Caco-2 (cell line): Measurements from ENCODE around the gene TMEM74B. TPM values are rescaled to one million over a fixed set of nuclear protein-coding genes. Genes with fewer than 3 reads are reported as not detected.

Experiments
- BruUV-seq: library from RNA; stranded (reverse); fragments of 400-500 nt; replicated peaks from 2 replicates; lab custom pipeline; 2021; lab: Mats Ljungman, UMichigan
- CTCF ChIA-PET: fragments of 300-600 bp; sonication (Branson Sonifier 250); formaldehyde crosslinking; loops from one replicate; lab custom pipeline; 2022; ENCODE audit warnings: antibody characterized with exemption; lab: Charles Lee
- POLR2A ChIA-PET: fragments of 300-600 bp; sonication (Branson Sonifier 250); formaldehyde crosslinking; loops from one replicate; lab custom pipeline; 2022; ENCODE audit warnings: antibody characterized with exemption; lab: Charles Lee
- DNase-seq, 2 experiments: peaks; one replicate each; pipeline versions ENCODE4 v3.0.0 to v3.0.0-alpha.2; 2020 to 2022
- H3K27me3 ChIP-seq: replicated peaks from 2 replicates; pipeline ENCODE4 v1.6.0; 2011; ENCODE audit warnings: low read length; ENCODE audit not compliant: control insufficient read depth, insufficient read depth
- H3K36me3 ChIP-seq: 2 replicates; pipeline ENCODE4 v1.5.1; 2011; ENCODE audit warnings: low read length; ENCODE audit not compliant: control insufficient read depth, insufficient read depth
- H3K4me1 ChIP-seq: fragments of 250-450 bp; sonication (Bioruptor Pico); 2 replicates; pipeline ENCODE4 v1.5.1; 2020; ENCODE audit warnings: mild to moderate bottlenecking
- H3K4me3 ChIP-seq: 2 replicates; pipeline ENCODE4 v1.5.1; 2011; ENCODE audit warnings: low read depth, mild to moderate bottlenecking, control low read depth, low read length
- H3K9me3 ChIP-seq: fragments of 250-450 bp; sonication (Bioruptor Pico); 2 replicates; pipeline ENCODE4 v1.5.1; 2020; ENCODE audit warnings: mild to moderate bottlenecking, moderate library complexity
- H3K27ac Mint-ChIP-seq: one replicate; pipeline ENCODE4 v1.8.0; 2022; ENCODE audit warnings: mixed read lengths; ENCODE audit not compliant: unreplicated experiment
- H3K27me3 Mint-ChIP-seq: one replicate; pipeline ENCODE4 v1.8.0; 2022; ENCODE audit warnings: mixed read lengths; ENCODE audit not compliant: insufficient read depth, unreplicated experiment
- H3K36me3 Mint-ChIP-seq: one replicate; pipeline ENCODE4 v1.8.0; 2022; ENCODE audit warnings: mild to moderate bottlenecking, mixed read lengths; ENCODE audit not compliant: insufficient read depth, unreplicated experiment
- H3K4me1 Mint-ChIP-seq: one replicate; pipeline ENCODE4 v1.8.0; 2022; ENCODE audit warnings: low read depth, mixed read lengths; ENCODE audit not compliant: unreplicated experiment
- H3K4me3 Mint-ChIP-seq: one replicate; pipeline ENCODE4 v1.8.0; 2022; ENCODE audit warnings: mild to moderate bottlenecking, moderate library complexity, mixed read lengths; ENCODE audit not compliant: unreplicated experiment
- H3K9me3 Mint-ChIP-seq: one replicate; pipeline ENCODE4 v1.8.0; 2022; ENCODE audit warnings: mixed read lengths; ENCODE audit not compliant: unreplicated experiment
- intact Hi-C: fragments of 100-400 bp; cut with micrococcal nuclease; formaldehyde crosslinking; loops from one replicate; pipeline ENCODE4 v1.10.0; 2022; ENCODE audit not compliant: unreplicated experiment
- total RNA-seq: library from RNA; stranded (reverse); gene quantifications from 2 replicates; pipeline ENCODE4 v1.2.3, GENCODE V29; 2022
- TF ChIP-seq, protein P1 (sequence below), 2 experiments: fragments of 200-600 bp in 1 of 2; IDR thresholded peaks; 1 replicate in 1 of 2; 2 replicates in 1 of 2; pipeline versions ENCODE4 v1.5.1 to v1.8.0; 2011 to 2022; ENCODE audit warnings: antibody characterized with exemption in 1 of 2, control low read depth in 1 of 2, inconsistent platforms in 1 of 2, low read depth in 1 of 2, low read length in 1 of 2, mild to moderate bottlenecking in 1 of 2, moderate library complexity in 1 of 2; ENCODE audit not compliant: insufficient read depth in 1 of 2, severe bottlenecking in 1 of 2, unreplicated experiment in 1 of 2

TMEM74B gene
- total RNA-seq, 1 experiment from 2014 or later: 6.9 TPM

DNA sequence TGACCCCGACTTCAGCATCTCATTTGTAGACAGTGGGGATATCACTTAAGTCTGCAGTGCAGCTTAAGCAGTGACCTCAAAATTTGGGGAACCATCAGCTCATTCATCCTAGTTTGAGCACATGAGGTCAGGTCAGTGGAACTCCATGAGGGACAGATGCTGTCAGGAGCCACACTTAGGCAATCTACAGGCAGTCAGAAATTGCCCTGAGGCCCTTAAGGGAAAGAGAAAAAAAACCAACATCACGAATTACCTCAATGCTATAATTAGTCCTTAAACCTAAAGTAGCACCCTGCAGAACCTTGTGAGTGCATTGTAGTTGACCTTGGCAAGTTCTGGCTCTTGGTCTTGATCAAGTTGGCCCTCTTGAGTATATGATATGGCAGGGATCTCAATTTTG lies 21.1 kb downstream of the TMEM74B start:
- TF ChIP-seq, protein P1, sequence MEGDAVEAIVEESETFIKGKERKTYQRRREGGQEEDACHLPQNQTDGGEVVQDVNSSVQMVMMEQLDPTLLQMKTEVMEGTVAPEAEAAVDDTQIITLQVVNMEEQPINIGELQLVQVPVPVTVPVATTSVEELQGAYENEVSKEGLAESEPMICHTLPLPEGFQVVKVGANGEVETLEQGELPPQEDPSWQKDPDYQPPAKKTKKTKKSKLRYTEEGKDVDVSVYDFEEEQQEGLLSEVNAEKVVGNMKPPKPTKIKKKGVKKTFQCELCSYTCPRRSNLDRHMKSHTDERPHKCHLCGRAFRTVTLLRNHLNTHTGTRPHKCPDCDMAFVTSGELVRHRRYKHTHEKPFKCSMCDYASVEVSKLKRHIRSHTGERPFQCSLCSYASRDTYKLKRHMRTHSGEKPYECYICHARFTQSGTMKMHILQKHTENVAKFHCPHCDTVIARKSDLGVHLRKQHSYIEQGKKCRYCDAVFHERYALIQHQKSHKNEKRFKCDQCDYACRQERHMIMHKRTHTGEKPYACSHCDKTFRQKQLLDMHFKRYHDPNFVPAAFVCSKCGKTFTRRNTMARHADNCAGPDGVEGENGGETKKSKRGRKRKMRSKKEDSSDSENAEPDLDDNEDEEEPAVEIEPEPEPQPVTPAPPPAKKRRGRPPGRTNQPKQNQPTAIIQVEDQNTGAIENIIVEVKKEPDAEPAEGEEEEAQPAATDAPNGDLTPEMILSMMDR (IDR thresholded peaks at IDR 0.05; ENCODE audit: insufficient read depth in 1 of 2, low read depth in 1 of 2, low read length in 1 of 2, severe bottlenecking in 1 of 2, unreplicated experiment in 1 of 2): no peak
- Histone ChIP-seq H3K9me3 (no peaks in the 10 kb centered on the region), H3K36me3 (peaks cover 1% of the 10 kb centered on the region), H3K27me3 (no peaks in the 10 kb centered on the region), H3K4me1 (no peaks in the 10 kb centered on the region), H3K4me3 (no peak overlapping the region)
- H3K4me3 Mint-ChIP-seq: no peak overlapping the region
- no peak overlapping the region for H3K27ac Mint-ChIP-seq
- ChIA-PET POLR2A (no interaction called here), CTCF (no interaction called here)
- intact Hi-C loops: no loop called here
- no peaks in the 10 kb centered on the region for H3K27me3 Mint-ChIP-seq
- H3K9me3 Mint-ChIP-seq: no peaks in the 10 kb centered on the region
- peaks cover 66% of the 10 kb centered on the region for H3K36me3 Mint-ChIP-seq
- no peaks in the 10 kb centered on the region for H3K4me1 Mint-ChIP-seq
- BruUV-seq: no TSS peak
- no peak for DNase-seq

- H3K36me3 ChIP-seq: peaks cover 1% of the 10 kb centered on the region
- no TSS peak for BruUV-seq
- TF ChIP-seq, protein P1 (IDR thresholded peaks at IDR 0.05; ENCODE audit: insufficient read depth in 1 of 2, low read depth in 1 of 2, low read length in 1 of 2, severe bottlenecking in 1 of 2, unreplicated experiment in 1 of 2): no peak
Measured at GRCh38 chr20:1163105-1163504, 21.7 kb downstream of the TMEM74B start.

DNA sequence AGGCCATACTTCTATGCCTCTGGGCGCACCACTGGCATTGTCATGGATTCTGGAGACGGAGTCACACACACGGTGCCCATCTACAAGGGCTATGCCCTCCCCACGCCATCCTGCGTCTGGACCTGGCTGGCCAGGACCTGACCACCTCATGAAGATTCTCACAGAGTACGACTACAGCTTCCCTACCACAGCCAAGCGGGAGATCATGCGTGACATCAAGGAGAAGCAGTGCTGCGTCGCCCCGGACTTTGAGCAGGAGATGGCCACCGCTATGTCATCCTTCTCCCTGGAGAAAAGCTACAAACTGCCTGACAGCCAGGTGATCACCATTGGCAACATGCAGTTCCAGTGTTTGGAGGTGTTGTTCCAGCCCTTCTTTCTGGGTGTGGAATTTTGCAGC lies 23.8 kb downstream of the TMEM74B start:
- H3K36me3 Mint-ChIP-seq: peaks cover 65% of the 10 kb centered on the region
- H3K27ac Mint-ChIP-seq: no peak overlapping the region
- Histone ChIP-seq H3K4me1 (no peaks in the 10 kb centered on the region), H3K4me3 (no peak overlapping the region), H3K36me3 (peaks cover 1% of the 10 kb centered on the region), H3K27me3 (no peaks in the 10 kb centered on the region), H3K9me3 (no peaks in the 10 kb centered on the region)
- H3K27me3 Mint-ChIP-seq: no peaks in the 10 kb centered on the region
- no peaks in the 10 kb centered on the region for H3K9me3 Mint-ChIP-seq
- POLR2A ChIA-PET: no interaction called here
- intact Hi-C loops: no loop called here
- TF ChIP-seq, protein P1 (IDR thresholded peaks at IDR 0.05; ENCODE audit: insufficient read depth in 1 of 2, low read depth in 1 of 2, low read length in 1 of 2, severe bottlenecking in 1 of 2, unreplicated experiment in 1 of 2): no peak
- H3K4me3 Mint-ChIP-seq: no peak overlapping the region
- no peak for DNase-seq
- no peaks in the 10 kb centered on the region for H3K4me1 Mint-ChIP-seq
- CTCF ChIA-PET: no interaction called here
- no TSS peak for BruUV-seq

More at GRCh38 chr20:1163105-1163504, 21.7 kb downstream of the TMEM74B start:
- Mint-ChIP-seq H3K4me3 (no peak overlapping the region), H3K27me3 (no peaks in the 10 kb centered on the region), H3K36me3 (peaks cover 66% of the 10 kb centered on the region), H3K4me1 (no peaks in the 10 kb centered on the region), H3K27ac (no peak overlapping the region), H3K9me3 (no peaks in the 10 kb centered on the region)
- no peak for DNase-seq
- Histone ChIP-seq H3K27me3 (no peaks in the 10 kb centered on the region), H3K9me3 (no peaks in the 10 kb centered on the region), H3K4me1 (no peaks in the 10 kb centered on the region), H3K4me3 (no peak overlapping the region)
- intact Hi-C loops: no loop called here
- POLR2A ChIA-PET: no interaction called here
- CTCF ChIA-PET: no interaction called here
